Natural killer cell (primary cell): Measurements from ENCODE around the gene ADAMTS14. TPM values are rescaled to one million over a fixed set of nuclear protein-coding genes. Genes with fewer than 3 reads are reported as not detected.

Experiments used
- ATAC-seq, 3 donors: fragments of 150-1000 bp in 2 of 3; fragments of 200-7000 bp in 1 of 3; cut with Tn5 transposase; 1 replicate in 1 of 3; 2 replicates in 2 of 3; pipeline ENCODE4 v1.10.0; 2021; ENCODE audit warnings: mild to moderate bottlenecking in 2 of 3, moderate library complexity in 2 of 3
- DNase-seq, 2 donors: peaks; one replicate each; pipeline versions ENCODE4 v3.0.0 to v3.0.0-alpha.2; 2013 to 2021; ENCODE audit warnings: mixed read lengths in 1 of 2
- H3K27ac ChIP-seq: one replicate; pipeline ENCODE4 v1.5.1; 2013; ENCODE audit warnings: mild to moderate bottlenecking, low read length
- H3K27me3 ChIP-seq: one replicate; pipeline ENCODE4 v1.6.1; 2013; ENCODE audit warnings: low read length; ENCODE audit not compliant: control insufficient read depth, insufficient read depth
- H3K36me3 ChIP-seq: one replicate; pipeline ENCODE4 v1.6.1; 2013; ENCODE audit warnings: low read length; ENCODE audit not compliant: control insufficient read depth, insufficient read depth
- H3K4me1 ChIP-seq: one replicate; pipeline ENCODE4 v1.6.1; 2013; ENCODE audit warnings: low read length; ENCODE audit not compliant: control insufficient read depth, insufficient read depth
- H3K4me3 ChIP-seq: one replicate; pipeline ENCODE4 v1.5.1; 2013; ENCODE audit warnings: low read length
- H3K9me3 ChIP-seq: one replicate; pipeline ENCODE4 v1.6.1; 2013; ENCODE audit warnings: low read length; ENCODE audit not compliant: control insufficient read depth, insufficient read depth
- H3K27ac Mint-ChIP-seq, 2 donors: one replicate each; pipeline ENCODE4 v1.8.0; 2022; ENCODE audit warnings: mild to moderate bottlenecking in 2 of 2, mixed read lengths in 2 of 2, moderate library complexity in 1 of 2
- H3K27me3 Mint-ChIP-seq, 2 donors: one replicate each; pipeline ENCODE4 v1.8.0; 2022; ENCODE audit warnings: low read depth in 2 of 2, mixed read lengths in 2 of 2
- H3K36me3 Mint-ChIP-seq: one replicate; pipeline ENCODE4 v1.8.0; 2022; ENCODE audit warnings: mixed read lengths
- H3K4me1 Mint-ChIP-seq, 2 donors: one replicate each; pipeline ENCODE4 v1.8.0; 2022; ENCODE audit warnings: mixed read lengths in 2 of 2
- H3K4me3 Mint-ChIP-seq: one replicate; pipeline ENCODE4 v1.8.0; 2022; ENCODE audit warnings: mild to moderate bottlenecking, moderate library complexity, mixed read lengths
- H3K9me3 Mint-ChIP-seq, 2 donors: one replicate each; pipeline ENCODE4 v1.8.0; 2022; ENCODE audit warnings: mixed read lengths in 2 of 2
- WGBS: methylation state at CpG from one replicate; pipeline ENCODE4 v1.1.7; 2013; ENCODE audit warnings: missing lambda C conversion rate; ENCODE audit not compliant: insufficient coverage; 5-methylcytosine and 5-hydroxymethylcytosine counted together
- intact Hi-C: fragments of 100-400 bp; cut with micrococcal nuclease; formaldehyde crosslinking; loops from one replicate; pipeline ENCODE4 v1.14.2; 2022
- total RNA-seq, 4 donors: library from RNA; stranded (reverse); fragments of 120-200 nt in 1 of 4; gene quantifications; one replicate each; pipeline versions ENCODE4 v1.2.3 to v1.2.4, GENCODE V29; 2013 to 2022
- TF ChIP-seq, protein P1 (sequence below): fragments of 200-600 bp; IDR thresholded peaks from one replicate; pipeline ENCODE4 v1.8.0; 2022; ENCODE audit warnings: antibody characterized with exemption

Gene ADAMTS14
- total RNA-seq, 3 donors from 2014 or later (not counting 1 experiment from before 2014, with no cell fraction given), result 0.70 to 1.5 (median 1.1) TPM

DNA sequence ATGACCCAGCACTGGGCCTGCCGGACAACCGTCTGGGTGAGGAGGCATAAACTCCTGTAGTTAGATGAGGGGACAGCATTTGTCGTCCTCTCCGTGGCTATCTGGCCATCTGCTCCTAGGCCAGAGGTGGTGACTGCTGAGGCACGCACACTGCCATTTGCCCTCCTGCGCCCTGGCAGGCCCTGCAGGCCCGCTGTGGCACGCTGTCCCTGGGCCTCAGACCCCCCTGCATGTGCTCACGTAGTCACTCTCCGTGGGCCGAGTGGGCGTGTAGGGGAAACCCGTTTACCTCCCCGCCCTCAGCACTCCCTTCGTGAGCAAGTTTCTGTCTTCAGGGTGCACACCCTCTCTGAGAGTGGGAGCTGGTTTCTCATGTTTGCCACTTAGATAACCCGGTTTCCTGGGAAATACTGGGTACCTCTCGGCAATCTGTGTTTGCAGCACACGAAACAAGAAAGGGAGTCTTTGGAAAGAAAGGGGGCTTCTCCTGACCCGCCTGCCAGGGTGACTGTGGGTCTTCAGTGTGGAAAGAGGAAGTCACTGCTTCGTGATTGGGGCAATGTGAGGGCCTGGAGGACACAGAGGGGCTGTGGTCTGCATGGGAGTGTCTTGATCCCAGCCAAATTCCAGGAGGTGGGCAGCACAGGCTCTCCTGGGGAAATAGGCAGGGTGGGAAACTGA, 10.8 kb downstream of the ADAMTS14 start:
- DNase-seq (no peak), ATAC-seq (no peak)
- Mint-ChIP-seq H3K27me3 (no peaks in the 10 kb centered on the region), H3K36me3 (no peaks in the 10 kb centered on the region), H3K27ac (no peak overlapping the region), H3K4me3 (no peak overlapping the region), H3K4me1 (peaks cover 3 to 19% of the 10 kb centered on the region in 2 donors), H3K9me3 (no peaks in the 10 kb centered on the region)
- Histone ChIP-seq H3K36me3 (no peaks in the 10 kb centered on the region), H3K4me1 (peaks cover 2% of the 10 kb centered on the region), H3K27me3 (no peaks in the 10 kb centered on the region), H3K27ac (no peak overlapping the region), H3K4me3 (no peak overlapping the region), H3K9me3 (no peaks in the 10 kb centered on the region)
- TF ChIP-seq, protein P1, sequence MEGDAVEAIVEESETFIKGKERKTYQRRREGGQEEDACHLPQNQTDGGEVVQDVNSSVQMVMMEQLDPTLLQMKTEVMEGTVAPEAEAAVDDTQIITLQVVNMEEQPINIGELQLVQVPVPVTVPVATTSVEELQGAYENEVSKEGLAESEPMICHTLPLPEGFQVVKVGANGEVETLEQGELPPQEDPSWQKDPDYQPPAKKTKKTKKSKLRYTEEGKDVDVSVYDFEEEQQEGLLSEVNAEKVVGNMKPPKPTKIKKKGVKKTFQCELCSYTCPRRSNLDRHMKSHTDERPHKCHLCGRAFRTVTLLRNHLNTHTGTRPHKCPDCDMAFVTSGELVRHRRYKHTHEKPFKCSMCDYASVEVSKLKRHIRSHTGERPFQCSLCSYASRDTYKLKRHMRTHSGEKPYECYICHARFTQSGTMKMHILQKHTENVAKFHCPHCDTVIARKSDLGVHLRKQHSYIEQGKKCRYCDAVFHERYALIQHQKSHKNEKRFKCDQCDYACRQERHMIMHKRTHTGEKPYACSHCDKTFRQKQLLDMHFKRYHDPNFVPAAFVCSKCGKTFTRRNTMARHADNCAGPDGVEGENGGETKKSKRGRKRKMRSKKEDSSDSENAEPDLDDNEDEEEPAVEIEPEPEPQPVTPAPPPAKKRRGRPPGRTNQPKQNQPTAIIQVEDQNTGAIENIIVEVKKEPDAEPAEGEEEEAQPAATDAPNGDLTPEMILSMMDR, result no peak
- 70% methylated on average over 20 of the region's 20 CpGs for WGBS
- intact Hi-C loops, result no loop called here

DNA sequence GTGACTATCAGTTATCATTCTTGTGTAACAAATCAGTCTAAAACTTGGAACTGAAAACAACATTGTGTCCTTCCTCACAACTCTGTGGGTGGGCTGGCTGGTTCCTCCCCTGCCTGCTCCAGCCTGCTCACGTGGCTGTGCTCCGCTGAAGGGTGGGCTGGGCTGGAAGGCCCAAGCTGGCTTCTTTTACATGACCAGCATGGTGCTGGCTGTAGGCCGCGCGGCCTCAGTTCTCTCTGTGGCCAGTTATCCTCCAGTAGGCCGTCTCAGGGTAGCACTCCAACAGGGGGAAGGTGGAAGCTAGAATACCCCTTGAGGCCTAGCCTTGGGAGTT, 11.3 kb downstream of the ADAMTS14 start:
- TF ChIP-seq, protein P1, result no peak
- DNase-seq, result no peak
- Histone ChIP-seq H3K27ac (no peak overlapping the region), H3K9me3 (no peaks in the 10 kb centered on the region), H3K4me3 (no peak overlapping the region), H3K27me3 (no peaks in the 10 kb centered on the region), H3K4me1 (no peaks in the 10 kb centered on the region), H3K36me3 (no peaks in the 10 kb centered on the region)
- H3K4me1 Mint-ChIP-seq, result peaks cover 0 to 14% of the 10 kb centered on the region in 2 donors
- H3K27me3 Mint-ChIP-seq, result no peaks in the 10 kb centered on the region
- no peaks in the 10 kb centered on the region for H3K36me3 Mint-ChIP-seq
- H3K9me3 Mint-ChIP-seq, result no peaks in the 10 kb centered on the region
- no peak for ATAC-seq
- H3K4me3 Mint-ChIP-seq, result no peak overlapping the region
- WGBS, result 82% methylated on average over 6 of the region's 6 CpGs
- no peak overlapping the region for H3K27ac Mint-ChIP-seq
- intact Hi-C loops, result no loop called here

DNA sequence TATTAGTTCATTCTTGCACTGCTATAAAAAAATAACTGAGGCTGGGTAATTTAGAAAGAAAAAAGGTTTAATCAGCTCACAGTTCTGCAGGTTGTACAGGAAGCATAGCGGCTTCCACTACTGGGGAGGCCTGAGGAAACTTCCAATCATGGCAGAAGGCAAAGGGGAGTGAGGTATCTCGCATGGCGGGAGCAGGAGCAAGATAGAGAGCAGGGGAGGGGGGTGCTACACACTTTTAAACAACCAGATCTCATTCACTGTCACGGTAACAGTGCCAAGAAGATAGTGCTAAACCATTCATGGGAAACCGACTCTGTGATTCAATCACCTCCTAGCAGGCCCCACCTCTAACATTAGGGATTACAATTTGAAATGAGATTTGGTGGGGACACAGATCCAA, 11.6 kb downstream of the ADAMTS14 start:
- no peaks in the 10 kb centered on the region for H3K4me1 ChIP-seq
- WGBS, result 94% methylated on average over 1 of the region's 5 CpGs
- Mint-ChIP-seq H3K4me1 (peaks cover 0 to 11% of the 10 kb centered on the region in 2 donors), H3K4me3 (no peak overlapping the region), H3K27me3 (no peaks in the 10 kb centered on the region), H3K27ac (no peak overlapping the region), H3K9me3 (no peaks in the 10 kb centered on the region), H3K36me3 (no peaks in the 10 kb centered on the region)
- H3K27me3 ChIP-seq, result no peaks in the 10 kb centered on the region
- DNase-seq (no peak), ATAC-seq (no peak)
- no peak overlapping the region for H3K4me3 ChIP-seq
- TF ChIP-seq, protein P1, result no peak
- intact Hi-C loops, result no loop called here
- no peak overlapping the region for H3K27ac ChIP-seq
- no peaks in the 10 kb centered on the region for H3K9me3 ChIP-seq
- no peaks in the 10 kb centered on the region for H3K36me3 ChIP-seq

DNA sequence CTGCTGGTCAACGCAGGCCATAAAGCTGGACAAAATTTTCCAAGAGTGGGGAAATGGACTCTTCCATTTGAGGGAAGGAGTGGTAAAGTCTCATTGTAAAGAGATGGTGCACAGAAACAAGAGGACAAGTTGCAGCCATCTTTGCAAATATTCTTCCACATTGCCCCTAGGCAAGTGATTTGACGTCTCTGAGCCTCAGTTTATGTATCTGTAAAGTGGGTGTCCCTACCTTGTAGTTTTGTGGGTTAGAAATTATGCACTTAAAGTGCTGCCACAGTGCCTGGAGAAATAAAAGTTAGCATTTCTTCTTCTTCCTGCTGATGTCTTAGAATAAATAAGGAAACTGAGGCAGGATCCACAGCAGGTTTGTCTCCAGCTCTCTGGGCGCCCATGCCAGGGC, 12.1 kb downstream of the ADAMTS14 start:
- Histone ChIP-seq H3K27ac (no peak overlapping the region), H3K9me3 (no peaks in the 10 kb centered on the region), H3K36me3 (no peaks in the 10 kb centered on the region), H3K27me3 (no peaks in the 10 kb centered on the region), H3K4me1 (no peaks in the 10 kb centered on the region), H3K4me3 (no peak overlapping the region)
- Mint-ChIP-seq H3K27ac (no peak overlapping the region), H3K9me3 (no peaks in the 10 kb centered on the region), H3K4me1 (peaks cover 0 to 10% of the 10 kb centered on the region in 2 donors), H3K4me3 (no peak overlapping the region), H3K36me3 (no peaks in the 10 kb centered on the region), H3K27me3 (no peaks in the 10 kb centered on the region)
- ATAC-seq (no peak), DNase-seq (no peak)
- 91% methylated on average over 3 of the region's 3 CpGs for WGBS
- TF ChIP-seq, protein P1, result no peak
- intact Hi-C loops, result no loop called here
